DOHH2 (cell line): ENCODE data around the gene SYTL2.

Experiments
- EZH2phosphoT487 ChIP-seq: fragments of 200-600 bp; sonication (generic); IDR thresholded peaks from 2 replicates; pipeline ENCODE4 v1.6.1; 2017; ENCODE audit warnings: borderline replicate concordance, mild to moderate bottlenecking, antibody characterized with exemption, low read length, moderate library complexity, mixed read lengths
- TF ChIP-seq, protein P1 (sequence below): fragments of 200-600 bp; sonication (generic); IDR thresholded peaks from one replicate; pipeline ENCODE4 v1.5.1; 2014; ENCODE audit warnings: antibody characterized with exemption, mild to moderate bottlenecking, low read depth, low read length; ENCODE audit not compliant: poor library complexity, severe bottlenecking

DNA sequence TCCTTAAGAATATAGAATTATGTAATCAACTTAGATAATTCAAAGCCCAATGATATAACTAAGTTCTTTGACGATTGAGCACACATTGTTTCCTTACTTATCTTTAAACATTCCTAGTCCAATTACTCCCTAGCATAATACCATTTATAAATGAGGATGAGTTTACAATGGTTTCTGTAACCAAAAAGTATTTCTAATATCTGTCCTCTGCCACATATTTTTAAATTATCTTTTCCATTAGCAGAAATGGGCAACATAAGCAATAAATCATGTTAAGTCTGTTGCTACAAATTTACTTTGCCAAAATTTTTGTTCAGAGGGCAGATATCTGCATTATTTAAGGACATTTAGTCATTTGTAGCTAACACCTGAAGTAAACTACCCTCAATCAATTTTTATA is 152.8 kb downstream of the SYTL2 start:
- TF ChIP-seq, protein P1, sequence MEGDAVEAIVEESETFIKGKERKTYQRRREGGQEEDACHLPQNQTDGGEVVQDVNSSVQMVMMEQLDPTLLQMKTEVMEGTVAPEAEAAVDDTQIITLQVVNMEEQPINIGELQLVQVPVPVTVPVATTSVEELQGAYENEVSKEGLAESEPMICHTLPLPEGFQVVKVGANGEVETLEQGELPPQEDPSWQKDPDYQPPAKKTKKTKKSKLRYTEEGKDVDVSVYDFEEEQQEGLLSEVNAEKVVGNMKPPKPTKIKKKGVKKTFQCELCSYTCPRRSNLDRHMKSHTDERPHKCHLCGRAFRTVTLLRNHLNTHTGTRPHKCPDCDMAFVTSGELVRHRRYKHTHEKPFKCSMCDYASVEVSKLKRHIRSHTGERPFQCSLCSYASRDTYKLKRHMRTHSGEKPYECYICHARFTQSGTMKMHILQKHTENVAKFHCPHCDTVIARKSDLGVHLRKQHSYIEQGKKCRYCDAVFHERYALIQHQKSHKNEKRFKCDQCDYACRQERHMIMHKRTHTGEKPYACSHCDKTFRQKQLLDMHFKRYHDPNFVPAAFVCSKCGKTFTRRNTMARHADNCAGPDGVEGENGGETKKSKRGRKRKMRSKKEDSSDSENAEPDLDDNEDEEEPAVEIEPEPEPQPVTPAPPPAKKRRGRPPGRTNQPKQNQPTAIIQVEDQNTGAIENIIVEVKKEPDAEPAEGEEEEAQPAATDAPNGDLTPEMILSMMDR: no peak
- no peak for TF ChIP-seq EZH2phosphoT487
